Parathyroid adenoma (tissue), 2 donors: ENCODE measurements around the gene NPC1L1.
"Not testable (repeated sequence)": the region's sequence is repeated elsewhere in the genome, so short reads cannot be mapped to it uniquely, and the experiment has no call there.

Experiments used
- H2AFZ ChIP-seq: fragments of 300-600 bp; sonication (generic); one replicate; pipeline ENCODE4 v1.7.0; 2017; ENCODE audit warnings: antibody characterized with exemption, mild to moderate bottlenecking
- H3K27ac ChIP-seq: fragments of 300-600 bp; sonication (generic); one replicate; pipeline ENCODE4 v1.7.0; 2017
- H3K27me3 ChIP-seq: fragments of 300-600 bp; sonication (generic); one replicate; pipeline ENCODE4 v1.7.0; 2017; ENCODE audit warnings: low read length; ENCODE audit not compliant: control insufficient read depth, insufficient read depth
- H3K36me3 ChIP-seq: fragments of 300-600 bp; sonication (generic); one replicate; pipeline ENCODE4 v1.7.0; 2017; ENCODE audit warnings: low read length; ENCODE audit not compliant: control insufficient read depth, insufficient read depth
- H3K4me1 ChIP-seq: fragments of 300-600 bp; sonication (generic); one replicate; pipeline ENCODE4 v1.7.0; 2017; ENCODE audit warnings: control low read depth
- H3K4me2 ChIP-seq: fragments of 300-600 bp; sonication (generic); one replicate; pipeline ENCODE4 v1.7.0; 2017; ENCODE audit warnings: low read length
- H3K4me3 ChIP-seq: fragments of 300-600 bp; sonication (generic); one replicate; pipeline ENCODE4 v1.7.0; 2017; ENCODE audit warnings: low read depth, low read length
- H3K79me2 ChIP-seq: fragments of 300-600 bp; sonication (generic); one replicate; pipeline ENCODE4 v1.7.0; 2017; ENCODE audit warnings: control low read depth
- H3K9ac ChIP-seq: fragments of 300-600 bp; sonication (generic); one replicate; pipeline ENCODE4 v1.7.0; 2017; ENCODE audit warnings: mild to moderate bottlenecking
- H3K9me3 ChIP-seq: fragments of 300-600 bp; sonication (generic); one replicate; pipeline ENCODE4 v1.7.0; 2017; ENCODE audit warnings: low read length; ENCODE audit not compliant: control insufficient read depth
- TF ChIP-seq, protein P1 (sequence below): fragments of 300-600 bp; sonication (generic); IDR thresholded peaks from one replicate; pipeline ENCODE4 v1.7.0; 2017; ENCODE audit warnings: antibody characterized with exemption, mild to moderate bottlenecking
- donor health status: primary hyperparathyroidism.

NPC1L1 gene

DNA sequence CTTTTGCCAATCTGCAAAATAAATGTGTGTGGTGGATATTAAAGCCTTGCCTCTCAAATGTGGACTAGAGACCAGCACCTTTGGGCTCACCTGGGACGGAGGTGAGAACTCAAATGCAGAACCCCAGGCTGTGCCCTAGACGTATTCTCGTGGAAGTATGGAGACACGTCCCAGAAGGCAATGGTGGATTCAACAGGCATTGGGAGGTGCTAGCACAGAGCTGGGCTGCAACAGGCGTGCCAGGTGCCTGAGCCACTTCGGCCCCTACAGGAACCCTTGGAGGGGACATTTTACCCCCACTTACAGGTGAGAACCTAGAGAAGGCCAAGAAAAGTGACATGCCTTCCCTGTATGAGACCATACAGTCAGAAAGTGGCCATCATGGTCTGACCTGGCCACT lies 20.4 kb upstream of the NPC1L1 start:
- Histone ChIP-seq H3K36me3 (no peaks in the 10 kb centered on the region), H3K9ac (no peak overlapping the region), H3K4me3 (no peak overlapping the region), H3K4me1 (no peaks in the 10 kb centered on the region), H3K9me3 (no peaks in the 10 kb centered on the region), H3K79me2 (no peaks in the 10 kb centered on the region), H3K27ac (no peak overlapping the region), H2AFZ (no peak overlapping the region), H3K4me2 (no peak overlapping the region), H3K27me3 (no peaks in the 10 kb centered on the region)
- TF ChIP-seq, protein P1, sequence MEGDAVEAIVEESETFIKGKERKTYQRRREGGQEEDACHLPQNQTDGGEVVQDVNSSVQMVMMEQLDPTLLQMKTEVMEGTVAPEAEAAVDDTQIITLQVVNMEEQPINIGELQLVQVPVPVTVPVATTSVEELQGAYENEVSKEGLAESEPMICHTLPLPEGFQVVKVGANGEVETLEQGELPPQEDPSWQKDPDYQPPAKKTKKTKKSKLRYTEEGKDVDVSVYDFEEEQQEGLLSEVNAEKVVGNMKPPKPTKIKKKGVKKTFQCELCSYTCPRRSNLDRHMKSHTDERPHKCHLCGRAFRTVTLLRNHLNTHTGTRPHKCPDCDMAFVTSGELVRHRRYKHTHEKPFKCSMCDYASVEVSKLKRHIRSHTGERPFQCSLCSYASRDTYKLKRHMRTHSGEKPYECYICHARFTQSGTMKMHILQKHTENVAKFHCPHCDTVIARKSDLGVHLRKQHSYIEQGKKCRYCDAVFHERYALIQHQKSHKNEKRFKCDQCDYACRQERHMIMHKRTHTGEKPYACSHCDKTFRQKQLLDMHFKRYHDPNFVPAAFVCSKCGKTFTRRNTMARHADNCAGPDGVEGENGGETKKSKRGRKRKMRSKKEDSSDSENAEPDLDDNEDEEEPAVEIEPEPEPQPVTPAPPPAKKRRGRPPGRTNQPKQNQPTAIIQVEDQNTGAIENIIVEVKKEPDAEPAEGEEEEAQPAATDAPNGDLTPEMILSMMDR, result no peak

DNA sequence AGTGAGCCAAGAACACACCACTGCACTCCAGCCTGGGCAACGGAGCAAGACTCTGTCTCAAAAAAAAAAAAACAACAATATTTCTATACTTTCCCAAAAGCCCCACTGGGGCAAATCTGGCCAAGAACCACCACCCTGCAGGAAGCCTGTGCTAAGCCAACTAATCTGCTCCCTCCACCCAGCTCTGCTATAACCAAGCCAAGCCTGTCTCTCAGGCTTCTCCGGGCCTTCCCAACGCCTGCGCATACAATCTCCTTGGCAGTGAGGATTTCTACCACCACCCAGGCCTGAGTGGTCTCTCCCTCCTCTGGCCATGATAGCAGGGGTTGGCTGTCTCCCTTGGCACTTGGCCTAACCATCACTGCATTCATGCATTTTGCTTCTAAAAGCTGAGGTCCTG lies 18.4 kb upstream of the NPC1L1 start:
- no peak overlapping the region for H3K27ac ChIP-seq
- H3K4me3 ChIP-seq, result no peak overlapping the region
- TF ChIP-seq, protein P1, result no peak

DNA sequence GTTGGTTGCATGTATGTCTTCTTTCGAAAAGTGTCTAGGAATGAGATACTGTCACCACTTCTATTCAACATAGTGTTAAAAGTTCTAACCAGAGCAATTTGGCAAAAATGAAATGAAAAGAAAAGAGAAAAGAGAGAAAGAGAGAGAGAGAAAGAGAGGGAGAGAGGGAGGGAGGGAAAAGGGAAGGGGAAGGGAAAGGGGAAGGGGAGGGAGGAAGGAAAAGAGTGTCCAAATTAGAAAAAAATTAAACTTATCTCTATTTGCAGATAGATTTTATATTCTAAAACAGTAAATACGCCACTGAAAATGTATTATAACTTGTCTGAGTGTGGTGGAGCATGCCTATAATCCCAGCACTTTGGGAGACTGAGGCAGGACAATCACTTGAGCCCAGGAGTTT lies 16.4 kb upstream of the NPC1L1 start:
- H3K4me2 ChIP-seq, result no peak overlapping the region
- no peaks in the 10 kb centered on the region for H3K4me1 ChIP-seq
- H3K9ac ChIP-seq, result no peak overlapping the region
- H3K27me3 ChIP-seq, result no peaks in the 10 kb centered on the region
- no peak overlapping the region for H3K27ac ChIP-seq
- no peak overlapping the region for H3K4me3 ChIP-seq
- no peaks in the 10 kb centered on the region for H3K79me2 ChIP-seq
- H3K36me3 ChIP-seq, result no peaks in the 10 kb centered on the region
- no peaks in the 10 kb centered on the region for H3K9me3 ChIP-seq
- TF ChIP-seq, protein P1, result no peak
- H2AFZ ChIP-seq, result no peak overlapping the region

More for the DNA sequence above, 18.4 kb upstream of the NPC1L1 start:
- Histone ChIP-seq H3K4me1 (no peaks in the 10 kb centered on the region), H3K9ac (no peak overlapping the region), H3K4me2 (no peak overlapping the region), H3K79me2 (no peaks in the 10 kb centered on the region), H3K27me3 (no peaks in the 10 kb centered on the region), H3K36me3 (no peaks in the 10 kb centered on the region), H2AFZ (no peak overlapping the region), H3K9me3 (no peaks in the 10 kb centered on the region)

DNA sequence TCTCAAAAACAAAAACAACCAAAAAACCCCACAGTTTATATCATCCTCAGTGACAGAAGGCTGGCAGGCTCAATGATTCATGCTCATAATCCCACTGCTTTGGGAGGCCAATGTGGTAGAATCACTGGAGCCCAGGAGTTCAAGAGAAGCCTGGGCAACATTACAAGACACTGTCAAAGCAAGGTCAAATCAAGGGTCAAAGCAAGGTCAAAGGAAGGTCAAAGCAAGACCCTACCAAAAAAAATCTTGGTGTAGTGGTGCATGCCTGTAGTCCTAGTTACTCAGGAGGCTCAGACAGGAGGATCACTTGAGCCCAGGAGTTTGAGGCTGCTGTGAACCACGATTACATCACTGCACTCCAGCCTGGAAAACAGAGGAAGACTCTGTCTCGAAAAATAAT lies 14.2 kb upstream of the NPC1L1 start:
- no peaks in the 10 kb centered on the region for H3K4me1 ChIP-seq
- no peak overlapping the region for H3K27ac ChIP-seq
- H3K79me2 ChIP-seq, result no peaks in the 10 kb centered on the region
- no peaks in the 10 kb centered on the region for H3K27me3 ChIP-seq
- H2AFZ ChIP-seq, result no peak overlapping the region
- TF ChIP-seq, protein P1, result no peak
- no peak overlapping the region for H3K4me3 ChIP-seq
- H3K36me3 ChIP-seq, result no peaks in the 10 kb centered on the region
- H3K9me3 ChIP-seq, result no peaks in the 10 kb centered on the region
- H3K9ac ChIP-seq, result no peak overlapping the region
- no peak overlapping the region for H3K4me2 ChIP-seq

DNA sequence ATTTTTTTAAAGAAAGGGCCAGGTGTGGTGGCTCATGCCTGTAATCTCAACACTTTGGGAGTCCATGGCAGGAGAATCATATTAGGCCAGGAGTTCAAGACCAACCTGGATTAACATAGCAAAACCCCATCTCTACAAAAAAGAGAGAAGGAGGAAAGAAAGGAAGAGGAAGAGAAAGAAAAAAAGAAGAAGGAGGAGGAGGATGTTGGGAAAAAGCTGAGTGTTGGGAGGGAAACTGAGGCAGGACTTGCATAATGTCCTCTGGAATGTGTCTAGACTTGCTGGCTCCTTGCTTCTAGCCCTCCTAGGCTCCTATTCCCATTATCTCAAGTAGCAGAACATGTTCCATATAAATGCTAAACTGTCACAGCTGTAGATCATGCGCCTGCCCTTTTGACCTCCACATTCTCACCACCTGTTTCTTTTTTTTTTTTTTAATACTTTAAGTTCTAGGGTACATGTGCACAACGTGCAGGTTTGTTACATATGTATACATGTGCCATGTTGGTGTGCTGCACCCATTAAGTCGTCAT lies 11.4 kb upstream of the NPC1L1 start:
- H3K4me1 ChIP-seq, H3K9me3 ChIP-seq, H3K79me2 ChIP-seq, H3K4me2 ChIP-seq, H3K27me3 ChIP-seq, H3K36me3 ChIP-seq, H3K27ac ChIP-seq, H3K4me3 ChIP-seq, H3K9ac ChIP-seq, H2AFZ ChIP-seq: not testable (repeated sequence)
